HEK293 (cell line): ENCODE results near the gene PAK1.
A peak's percentile ranks its signal among the peaks of the same experiment; 100 is the strongest.

Source experiments
- GLIS1 ChIP-seq: fragments of 450-650 bp; formaldehyde crosslinking; IDR thresholded peaks from 2 replicates; pipeline ENCODE4 v1.5.1; 2016; ENCODE audit warnings: missing biosample characterization, missing genetic modification characterization
- HOXA7 ChIP-seq: sonication (generic); formaldehyde crosslinking; IDR thresholded peaks from 2 replicates; pipeline ENCODE4 v1.8.1; 2022; ENCODE audit warnings: missing genetic modification reagents, borderline replicate concordance
- KLF16 ChIP-seq: fragments of 450-650 bp; formaldehyde crosslinking; IDR thresholded peaks from 2 replicates; pipeline ENCODE4 v1.5.1; 2017; ENCODE audit warnings: missing biosample characterization, missing genetic modification characterization
- PATZ1 ChIP-seq: fragments of 450-650 bp; formaldehyde crosslinking; IDR thresholded peaks from 2 replicates; pipeline ENCODE4 v1.5.1; 2016; ENCODE audit warnings: missing biosample characterization, missing genetic modification characterization
- SALL2 ChIP-seq: fragments of 450-650 bp; formaldehyde crosslinking; IDR thresholded peaks from 2 replicates; pipeline ENCODE4 v1.5.0; 2017; ENCODE audit warnings: missing biosample characterization, mild to moderate bottlenecking, missing genetic modification characterization, borderline replicate concordance
- SCRT2 ChIP-seq: fragments of 450-650 bp; formaldehyde crosslinking; IDR thresholded peaks from 2 replicates; pipeline ENCODE4 v1.5.1; 2016; ENCODE audit warnings: missing biosample characterization, missing genetic modification characterization
- TSHZ1 ChIP-seq: fragments of 450-650 bp; formaldehyde crosslinking; IDR thresholded peaks from 2 replicates; pipeline ENCODE4 v1.5.1; 2016; ENCODE audit warnings: missing biosample characterization, missing genetic modification characterization, borderline replicate concordance
- WT1 ChIP-seq: fragments of 450-650 bp; formaldehyde crosslinking; IDR thresholded peaks from 2 replicates; pipeline ENCODE4 v1.5.1; 2016; ENCODE audit warnings: missing biosample characterization, missing genetic modification characterization
- ZNF121 ChIP-seq: fragments of 450-650 bp; formaldehyde crosslinking; IDR thresholded peaks from 2 replicates; pipeline ENCODE4 v1.5.1; 2016; ENCODE audit warnings: missing biosample characterization, missing genetic modification characterization
- ZNF132 ChIP-seq: fragments of 450-650 bp; formaldehyde crosslinking; IDR thresholded peaks from 2 replicates; pipeline ENCODE4 v1.5.1; 2017; ENCODE audit warnings: missing biosample characterization, missing genetic modification characterization, borderline replicate concordance
- ZNF174 ChIP-seq: fragments of 450-650 bp; formaldehyde crosslinking; IDR thresholded peaks from 2 replicates; pipeline ENCODE4 v1.5.0; 2017; ENCODE audit warnings: missing biosample characterization, mild to moderate bottlenecking, missing genetic modification characterization
- ZNF292 ChIP-seq: fragments of 450-650 bp; formaldehyde crosslinking; IDR thresholded peaks from 2 replicates; pipeline ENCODE4 v1.5.1; 2016; ENCODE audit warnings: low read depth, missing biosample characterization, missing genetic modification characterization, borderline replicate concordance
- ZNF433 ChIP-seq: fragments of 450-650 bp; formaldehyde crosslinking; IDR thresholded peaks from 2 replicates; pipeline ENCODE4 v1.5.1; 2016; ENCODE audit warnings: missing biosample characterization, missing genetic modification characterization, low read depth
- ZNF510 ChIP-seq: fragments of 450-650 bp; formaldehyde crosslinking; IDR thresholded peaks from 2 replicates; pipeline ENCODE4 v1.5.1; 2018; ENCODE audit warnings: mild to moderate bottlenecking, missing genetic modification characterization, missing biosample characterization; ENCODE audit not compliant: insufficient replicate concordance
- ZNF529 ChIP-seq: fragments of 450-650 bp; formaldehyde crosslinking; IDR thresholded peaks from 2 replicates; pipeline ENCODE4 v1.5.1; 2017; ENCODE audit warnings: missing genetic modification characterization, missing biosample characterization; ENCODE audit not compliant: insufficient replicate concordance
- ZNF548 ChIP-seq: fragments of 450-650 bp; formaldehyde crosslinking; IDR thresholded peaks from 2 replicates; pipeline ENCODE4 v1.5.1; 2016; ENCODE audit warnings: missing biosample characterization, missing genetic modification characterization
- ZNF560 ChIP-seq: fragments of 450-650 bp; formaldehyde crosslinking; IDR thresholded peaks from 2 replicates; pipeline ENCODE4 v1.5.1; 2017; ENCODE audit warnings: missing biosample characterization, missing genetic modification characterization, borderline replicate concordance
- ZNF600 ChIP-seq: fragments of 450-650 bp; formaldehyde crosslinking; IDR thresholded peaks from 2 replicates; pipeline ENCODE4 v1.5.1; 2016; ENCODE audit warnings: missing biosample characterization, missing genetic modification characterization
- ZNF621 ChIP-seq: fragments of 450-650 bp; formaldehyde crosslinking; IDR thresholded peaks from 2 replicates; pipeline ENCODE4 v1.5.1; 2017; ENCODE audit warnings: missing biosample characterization, missing genetic modification characterization
- ZNF660 ChIP-seq: fragments of 450-650 bp; IDR thresholded peaks from 2 replicates; pipeline ENCODE4 v1.5.1; 2018; ENCODE audit warnings: missing biosample characterization, mild to moderate bottlenecking, missing genetic modification characterization
- ZNF76 ChIP-seq: fragments of 450-650 bp; formaldehyde crosslinking; IDR thresholded peaks from 2 replicates; pipeline ENCODE4; 2016; ENCODE audit warnings: low read depth, missing biosample characterization, missing genetic modification characterization, borderline replicate concordance
- ZNF776 ChIP-seq: fragments of 450-650 bp; formaldehyde crosslinking; IDR thresholded peaks from 2 replicates; pipeline ENCODE4 v1.5.0; 2017; ENCODE audit warnings: missing biosample characterization, missing genetic modification characterization, borderline replicate concordance
- ZNF785 ChIP-seq: fragments of 450-650 bp; formaldehyde crosslinking; IDR thresholded peaks from 2 replicates; pipeline ENCODE4 v1.5.1; 2016; ENCODE audit warnings: missing biosample characterization, missing genetic modification characterization
- ZXDB ChIP-seq: fragments of 450-650 bp; formaldehyde crosslinking; IDR thresholded peaks from 2 replicates; pipeline ENCODE4 v1.5.1; 2016; ENCODE audit warnings: missing biosample characterization, missing genetic modification characterization
- TF ChIP-seq, protein P1 (sequence below): fragments of 450-650 bp; formaldehyde crosslinking; IDR thresholded peaks from 2 replicates; pipeline ENCODE4 v1.5.1; 2017; ENCODE audit warnings: missing biosample characterization, missing genetic modification characterization
- TF ChIP-seq, protein P2 (sequence below): fragments of 450-650 bp; formaldehyde crosslinking; IDR thresholded peaks from 2 replicates; pipeline ENCODE4 v1.5.1; 2016; ENCODE audit warnings: missing biosample characterization, missing genetic modification characterization, low read depth
- TF ChIP-seq, protein P3 (sequence below): fragments of 450-650 bp; formaldehyde crosslinking; IDR thresholded peaks from 2 replicates; pipeline ENCODE4 v1.5.1; 2016; ENCODE audit warnings: missing biosample characterization, missing genetic modification characterization

Gene PAK1

DNA sequence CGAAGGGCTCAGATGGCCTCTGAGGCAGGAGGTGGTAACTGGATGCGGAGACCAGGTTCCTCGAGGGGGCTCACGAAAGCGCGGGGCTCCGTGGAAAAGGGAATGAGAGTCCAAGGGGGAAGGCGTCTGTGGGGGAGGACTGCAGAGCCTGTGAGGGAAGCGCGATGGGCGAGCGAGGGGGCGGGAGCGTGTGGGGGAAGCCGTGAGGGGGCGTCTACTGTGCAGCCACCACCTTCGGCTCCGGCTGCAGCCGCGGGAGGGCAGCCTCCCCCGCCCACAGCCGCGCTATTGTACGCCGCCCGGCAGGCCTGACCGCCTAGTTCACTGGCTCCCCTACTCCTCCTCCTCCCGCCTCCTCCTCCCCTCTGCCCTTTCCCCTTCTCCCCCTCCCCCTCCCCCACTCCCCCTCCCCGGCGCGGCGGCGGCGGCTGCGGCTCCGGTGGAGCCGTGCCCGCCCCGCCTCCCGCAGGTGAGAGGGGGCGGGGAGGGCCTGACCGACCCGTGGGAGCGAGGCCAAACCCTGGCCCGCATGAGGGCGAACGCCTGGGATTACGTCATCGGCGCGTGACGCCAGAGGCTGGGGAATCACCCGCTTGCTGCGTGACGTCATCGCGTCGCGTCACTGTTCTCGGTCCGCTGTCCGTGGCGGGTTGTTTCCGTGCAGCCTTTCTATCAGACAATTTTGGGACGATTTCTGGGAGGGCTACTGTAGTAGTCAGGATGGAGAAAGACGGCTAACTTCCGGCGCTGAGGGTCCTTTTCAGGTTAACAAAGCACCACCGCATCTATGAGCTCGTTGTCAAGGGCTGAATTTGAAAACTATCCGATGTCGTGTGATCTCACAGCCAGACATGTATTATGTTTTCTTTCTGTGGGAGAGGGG lies at the start of gene PAK1 (continued):
- TF ChIP-seq ZNF292 (tag by site-specific recombination): no peak
- no peak for TF ChIP-seq ZNF510 (tag by site-specific recombination)
- TF ChIP-seq ZXDB (tag by site-specific recombination): peak; percentile 69; the same call in 1 of the 2 replicates
- no peak for TF ChIP-seq ZNF560 (tag by site-specific recombination)
- TF ChIP-seq ZNF433 (tag by site-specific recombination): no peak
- no peak for TF ChIP-seq ZNF776 (tag by site-specific recombination)
- TF ChIP-seq SCRT2 (tag by site-specific recombination): no peak
- TF ChIP-seq ZNF785 (tag by site-specific recombination): 0 out of 2 replicates have a peak, but pooled peaks have one; percentile 12
- no peak for TF ChIP-seq ZNF174 (tag by site-specific recombination)
- peak; percentile 72; the same call in 1 of the 2 replicates for TF ChIP-seq TSHZ1 (tag by site-specific recombination)
- peak; percentile 70; the same call in 1 of the 2 replicates for TF ChIP-seq ZNF76 (tag by site-specific recombination)
- TF ChIP-seq PATZ1 (tag by site-specific recombination): peak; percentile 31; the same call in 1 of the 2 replicates
- no peak for TF ChIP-seq ZNF600 (tag by site-specific recombination)
- TF ChIP-seq, protein P1, sequence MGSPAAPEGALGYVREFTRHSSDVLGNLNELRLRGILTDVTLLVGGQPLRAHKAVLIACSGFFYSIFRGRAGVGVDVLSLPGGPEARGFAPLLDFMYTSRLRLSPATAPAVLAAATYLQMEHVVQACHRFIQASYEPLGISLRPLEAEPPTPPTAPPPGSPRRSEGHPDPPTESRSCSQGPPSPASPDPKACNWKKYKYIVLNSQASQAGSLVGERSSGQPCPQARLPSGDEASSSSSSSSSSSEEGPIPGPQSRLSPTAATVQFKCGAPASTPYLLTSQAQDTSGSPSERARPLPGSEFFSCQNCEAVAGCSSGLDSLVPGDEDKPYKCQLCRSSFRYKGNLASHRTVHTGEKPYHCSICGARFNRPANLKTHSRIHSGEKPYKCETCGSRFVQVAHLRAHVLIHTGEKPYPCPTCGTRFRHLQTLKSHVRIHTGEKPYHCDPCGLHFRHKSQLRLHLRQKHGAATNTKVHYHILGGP (tag by site-specific recombination): no peak
- TF ChIP-seq KLF16 (tag by site-specific recombination): 0 out of 2 replicates have a peak, but pooled peaks have one; percentile 19
- TF ChIP-seq ZNF548 (tag by site-specific recombination): no peak
- TF ChIP-seq ZNF660 (tag by site-specific recombination): peak; percentile 92
- no peak for TF ChIP-seq ZNF529 (tag by site-specific recombination)
- TF ChIP-seq ZNF121 (tag by site-specific recombination): no peak
- TF ChIP-seq HOXA7 (CRISPR knock-in tag): no peak
- no peak for TF ChIP-seq ZNF132 (tag by site-specific recombination)
- TF ChIP-seq, protein P2, sequence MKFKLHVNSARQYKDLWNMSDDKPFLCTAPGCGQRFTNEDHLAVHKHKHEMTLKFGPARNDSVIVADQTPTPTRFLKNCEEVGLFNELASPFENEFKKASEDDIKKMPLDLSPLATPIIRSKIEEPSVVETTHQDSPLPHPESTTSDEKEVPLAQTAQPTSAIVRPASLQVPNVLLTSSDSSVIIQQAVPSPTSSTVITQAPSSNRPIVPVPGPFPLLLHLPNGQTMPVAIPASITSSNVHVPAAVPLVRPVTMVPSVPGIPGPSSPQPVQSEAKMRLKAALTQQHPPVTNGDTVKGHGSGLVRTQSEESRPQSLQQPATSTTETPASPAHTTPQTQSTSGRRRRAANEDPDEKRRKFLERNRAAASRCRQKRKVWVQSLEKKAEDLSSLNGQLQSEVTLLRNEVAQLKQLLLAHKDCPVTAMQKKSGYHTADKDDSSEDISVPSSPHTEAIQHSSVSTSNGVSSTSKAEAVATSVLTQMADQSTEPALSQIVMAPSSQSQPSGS (tag by site-specific recombination): peak; percentile 100
- TF ChIP-seq, protein P3, sequence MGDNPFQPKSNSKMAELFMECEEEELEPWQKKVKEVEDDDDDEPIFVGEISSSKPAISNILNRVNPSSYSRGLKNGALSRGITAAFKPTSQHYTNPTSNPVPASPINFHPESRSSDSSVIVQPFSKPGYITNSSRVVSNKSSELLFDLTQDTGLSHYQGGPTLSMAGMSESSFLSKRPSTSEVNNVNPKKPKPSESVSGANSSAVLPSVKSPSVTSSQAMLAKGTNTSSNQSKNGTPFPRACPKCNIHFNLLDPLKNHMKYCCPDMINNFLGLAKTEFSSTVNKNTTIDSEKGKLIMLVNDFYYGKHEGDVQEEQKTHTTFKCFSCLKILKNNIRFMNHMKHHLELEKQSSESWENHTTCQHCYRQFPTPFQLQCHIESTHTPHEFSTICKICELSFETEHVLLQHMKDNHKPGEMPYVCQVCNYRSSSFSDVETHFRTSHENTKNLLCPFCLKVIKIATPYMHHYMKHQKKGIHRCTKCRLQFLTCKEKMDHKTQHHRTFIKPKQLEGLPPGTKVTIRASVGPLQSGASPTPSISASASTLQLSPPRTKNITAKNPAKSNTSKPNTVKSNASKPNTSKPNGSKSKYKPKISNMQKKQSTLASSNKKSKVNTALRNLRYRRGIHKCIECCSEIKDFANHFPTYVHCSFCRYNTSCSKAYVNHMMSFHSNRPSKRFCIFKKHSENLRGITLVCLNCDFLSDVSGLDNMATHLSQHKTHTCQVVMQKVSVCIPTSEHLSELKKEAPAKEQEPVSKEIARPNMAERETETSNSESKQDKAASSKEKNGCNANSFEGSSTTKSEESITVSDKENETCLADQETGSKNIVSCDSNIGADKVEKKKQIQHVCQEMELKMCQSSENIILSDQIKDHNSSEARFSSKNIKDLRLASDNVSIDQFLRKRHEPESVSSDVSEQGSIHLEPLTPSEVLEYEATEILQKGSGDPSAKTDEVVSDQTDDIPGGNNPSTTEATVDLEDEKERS (tag by site-specific recombination): peak; percentile 93
- peak; percentile 82 for TF ChIP-seq GLIS1 (tag by site-specific recombination)
- TF ChIP-seq WT1 (tag by site-specific recombination): 0 out of 2 replicates have a peak, but pooled peaks have one; percentile 19
- TF ChIP-seq SALL2 (tag by site-specific recombination): no peak
- no peak for TF ChIP-seq ZNF621 (tag by site-specific recombination)
